Thyroid gland (tissue), 4 donors: ENCODE data around the gene ADAM21.

Source experiments
- CTCF ChIP-seq, 6 experiments: fragments of 200-600 bp in 3 of 6; fragments of 450-650 bp in 3 of 6; sonication (generic) in 3 of 6; IDR thresholded peaks; one replicate each; pipeline ENCODE4 v1.5.1; 2016 to 2019; ENCODE audit warnings: antibody characterized with exemption in 6 of 6, mild to moderate bottlenecking in 2 of 6, inconsistent platforms in 1 of 6, moderate library complexity in 1 of 6
- POLR2A ChIP-seq, 2 donors: fragments of 450-650 bp; IDR thresholded peaks; one replicate each; pipeline ENCODE4 v1.6.1; 2017; ENCODE audit warnings: antibody characterized with exemption in 2 of 2, mild to moderate bottlenecking in 2 of 2, moderate library complexity in 1 of 2

GRCh38 chr14:70441641-70442040 lies 10.3 kb upstream of the ADAM21 start:
- TF ChIP-seq POLR2A (IDR thresholded peaks at IDR 0.05) (no peak), CTCF (IDR thresholded peaks at IDR 0.05) (no peak)
